Keratinocyte (primary cell): ENCODE measurements around the gene VAT1L. TPM values are rescaled to one million over a fixed set of nuclear protein-coding genes. Genes with fewer than 3 reads are reported as not detected.

ENCODE experiments used
- DNase-seq: peaks from one replicate; pipeline ENCODE4 v3.0.0-alpha.2; 2011; ENCODE audit warnings: low read depth, missing footprints, low spot score
- FAIRE-seq: peaks from 2 replicates; lab custom pipeline; 2011; peaks lifted over from hg19 to GRCh38; lab: Jason Lieb, UNC
- H2AFZ ChIP-seq: 2 replicates; pipeline ENCODE4 v1.6.0; 2012; ENCODE audit warnings: low read length, control low read depth, inconsistent platforms; ENCODE audit not compliant: control insufficient read depth
- H3K27ac ChIP-seq: 2 replicates; pipeline ENCODE4 v1.5.1; 2011; ENCODE audit warnings: low read length; ENCODE audit not compliant: control insufficient read depth, insufficient read depth
- H3K27me3 ChIP-seq: 3 replicates; pipeline ENCODE4 v1.6.0; 2011; ENCODE audit warnings: low read length; ENCODE audit not compliant: control insufficient read depth, insufficient read depth; ENCODE audit errors: extremely low read depth
- H3K36me3 ChIP-seq, 2 experiments: 2 replicates in 1 of 2; 3 replicates in 1 of 2; pipeline ENCODE4 v1.5.1; 2011; ENCODE audit warnings: low read length in 2 of 2, mild to moderate bottlenecking in 1 of 2; ENCODE audit not compliant: control insufficient read depth in 2 of 2, insufficient read depth in 2 of 2; ENCODE audit errors: extremely low read depth in 1 of 2
- H3K4me1 ChIP-seq: 3 replicates; pipeline ENCODE4 v1.5.1; 2011; ENCODE audit warnings: low read length; ENCODE audit not compliant: control insufficient read depth, insufficient read depth; ENCODE audit errors: extremely low read depth
- H3K4me2 ChIP-seq: 3 replicates; pipeline ENCODE4 v1.6.0; 2011; ENCODE audit warnings: low read depth, low read length; ENCODE audit not compliant: control insufficient read depth, insufficient read depth; ENCODE audit errors: extremely low read depth
- H3K4me3 ChIP-seq, 3 experiments: fragments of 200-600 bp in 1 of 3; sonication (generic) in 1 of 3; 2 replicates in 2 of 3; 3 replicates in 1 of 3; pipeline ENCODE4 v1.5.1; 2011 to 2016; ENCODE audit warnings: low read length in 3 of 3, mild to moderate bottlenecking in 3 of 3, control low read depth in 2 of 3, inconsistent platforms in 1 of 3, low read depth in 1 of 3, mixed read lengths in 1 of 3, mixed run types in 1 of 3, moderate library complexity in 1 of 3; ENCODE audit not compliant: control insufficient read depth in 2 of 3, insufficient read depth in 2 of 3; ENCODE audit errors: extremely low read depth in 1 of 3
- H3K79me2 ChIP-seq: 2 replicates; pipeline ENCODE4 v1.6.0; 2012; ENCODE audit warnings: low read length; ENCODE audit not compliant: control insufficient read depth, insufficient read depth
- H3K9ac ChIP-seq: 3 replicates; pipeline ENCODE4 v1.6.0; 2011; ENCODE audit warnings: low read length; ENCODE audit not compliant: control insufficient read depth, insufficient read depth; ENCODE audit errors: extremely low read depth
- H3K9me1 ChIP-seq: 3 replicates; pipeline ENCODE4 v1.6.0; 2011; ENCODE audit warnings: low read length; ENCODE audit not compliant: control insufficient read depth, insufficient read depth; ENCODE audit errors: extremely low read depth
- H3K9me3 ChIP-seq: 2 replicates; pipeline ENCODE4 v1.5.1; 2012; ENCODE audit warnings: low read depth, low read length; ENCODE audit not compliant: control insufficient read depth
- H4K20me1 ChIP-seq: 3 replicates; pipeline ENCODE4 v1.6.0; 2011; ENCODE audit warnings: low read length; ENCODE audit not compliant: control insufficient read depth, insufficient read depth; ENCODE audit errors: extremely low read depth
- CTCF ChIP-seq, 3 experiments: IDR thresholded peaks in 1 of 3; conservative IDR thresholded peaks in 1 of 3; optimal IDR thresholded peaks in 1 of 3; 2 replicates in 2 of 3; 3 replicates in 1 of 3; pipeline versions ENCODE3 to v1.5.1; 2011; ENCODE audit warnings: low read length in 3 of 3, mild to moderate bottlenecking in 3 of 3, moderate library complexity in 2 of 3, control low read depth in 1 of 3, inconsistent platforms in 1 of 3; ENCODE audit not compliant: insufficient read depth in 2 of 3; ENCODE audit errors: extremely low read depth in 1 of 3
- EZH2 ChIP-seq: IDR thresholded peaks from one replicate; pipeline ENCODE4 v1.6.1; 2012; ENCODE audit warnings: inconsistent platforms, mild to moderate bottlenecking, low read length, moderate library complexity
- dilution Hi-C: fragments of 300-500 bp; cut with MboI; formaldehyde crosslinking; loops from one replicate; pipeline ENCODE4 v1.7.0; 2020; ENCODE audit warnings: low sequenced_read_pairs; ENCODE audit not compliant: extremely low pct_ligation_motif_present
- polyA plus RNA-seq, 5 experiments: library from polyadenylated mRNA; depleted of rRNA in 3 of 5; stranded (reverse) in 3 of 5; stranded (forward) in 1 of 5; unstranded in 1 of 5; fragments of >200 nt; gene quantifications; 1 replicate in 1 of 5; 2 replicates in 3 of 5; 3 replicates in 1 of 5; pipeline versions ENCODE4 v1.2.1 to v1.2.3, GENCODE V29; 2011 to 2012; ENCODE audit warnings: missing spikeins in 2 of 5, low read depth in 1 of 5, low replicate concordance in 1 of 5

The VAT1L gene
- polyA plus RNA-seq, 1 donor (not counting 4 experiments of a cell fraction or from before 2014, with no cell fraction given): not detected

GRCh38 chr16:77912617-77913016 is 124.3 kb downstream of the VAT1L start:
- Histone ChIP-seq H3K79me2 (no peaks in the 10 kb centered on the region), H4K20me1 (no peaks in the 10 kb centered on the region), H3K4me2 (no peak overlapping the region), H2AFZ (no peak overlapping the region), H3K27me3 (no peaks in the 10 kb centered on the region), H3K9me1 (no peaks in the 10 kb centered on the region), H3K4me1 (no peaks in the 10 kb centered on the region), H3K4me3 (no peak overlapping the region), H3K27ac (no peak overlapping the region), H3K9ac (no peak overlapping the region), H3K9me3 (no peaks in the 10 kb centered on the region), H3K36me3 (no peaks in the 10 kb centered on the region)
- FAIRE-seq (no peak), DNase-seq (no peak)
- dilution Hi-C loops: no loop called here
- no peak for TF ChIP-seq CTCF (optimal IDR thresholded peaks at IDR 0.05 in 1 of 3, IDR thresholded peaks at IDR 0.05 in 1 of 3, conservative IDR thresholded peaks at IDR 0.05 in 1 of 3; ENCODE audit: extremely low read depth in 1 of 3, insufficient read depth in 2 of 3, low read length in 3 of 3)
- TF ChIP-seq EZH2: no peak

- Histone ChIP-seq H3K9me3 (no peaks in the 10 kb centered on the region), H3K4me1 (no peaks in the 10 kb centered on the region), H4K20me1 (no peaks in the 10 kb centered on the region), H3K4me3 (no peak overlapping the region), H3K79me2 (no peaks in the 10 kb centered on the region), H3K9me1 (no peaks in the 10 kb centered on the region), H3K4me2 (no peak overlapping the region), H3K9ac (no peak overlapping the region), H3K27ac (no peak overlapping the region), H3K36me3 (no peaks in the 10 kb centered on the region), H3K27me3 (no peaks in the 10 kb centered on the region), H2AFZ (no peak overlapping the region)
- TF ChIP-seq EZH2 (no peak), CTCF (optimal IDR thresholded peaks at IDR 0.05 in 1 of 3, IDR thresholded peaks at IDR 0.05 in 1 of 3, conservative IDR thresholded peaks at IDR 0.05 in 1 of 3; ENCODE audit: extremely low read depth in 1 of 3, insufficient read depth in 2 of 3, low read length in 3 of 3) (no peak)
- dilution Hi-C loops: no loop called here
- FAIRE-seq: no peak
- DNase-seq: no peak
These were observed 125.4 kb downstream of the VAT1L start for GRCh38 chr16:77913738-77914253.
